Measurements from ENCODE around the gene LAGE3. TPM values are rescaled to one million over a fixed set of nuclear protein-coding genes. Genes with fewer than 3 reads are reported as not detected.

LAGE3 gene, protein sequence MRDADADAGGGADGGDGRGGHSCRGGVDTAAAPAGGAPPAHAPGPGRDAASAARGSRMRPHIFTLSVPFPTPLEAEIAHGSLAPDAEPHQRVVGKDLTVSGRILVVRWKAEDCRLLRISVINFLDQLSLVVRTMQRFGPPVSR
- 21.8 and 24.0 TPM in 2 replicates for total RNA-seq (2012; rRNA removed)

DNA sequence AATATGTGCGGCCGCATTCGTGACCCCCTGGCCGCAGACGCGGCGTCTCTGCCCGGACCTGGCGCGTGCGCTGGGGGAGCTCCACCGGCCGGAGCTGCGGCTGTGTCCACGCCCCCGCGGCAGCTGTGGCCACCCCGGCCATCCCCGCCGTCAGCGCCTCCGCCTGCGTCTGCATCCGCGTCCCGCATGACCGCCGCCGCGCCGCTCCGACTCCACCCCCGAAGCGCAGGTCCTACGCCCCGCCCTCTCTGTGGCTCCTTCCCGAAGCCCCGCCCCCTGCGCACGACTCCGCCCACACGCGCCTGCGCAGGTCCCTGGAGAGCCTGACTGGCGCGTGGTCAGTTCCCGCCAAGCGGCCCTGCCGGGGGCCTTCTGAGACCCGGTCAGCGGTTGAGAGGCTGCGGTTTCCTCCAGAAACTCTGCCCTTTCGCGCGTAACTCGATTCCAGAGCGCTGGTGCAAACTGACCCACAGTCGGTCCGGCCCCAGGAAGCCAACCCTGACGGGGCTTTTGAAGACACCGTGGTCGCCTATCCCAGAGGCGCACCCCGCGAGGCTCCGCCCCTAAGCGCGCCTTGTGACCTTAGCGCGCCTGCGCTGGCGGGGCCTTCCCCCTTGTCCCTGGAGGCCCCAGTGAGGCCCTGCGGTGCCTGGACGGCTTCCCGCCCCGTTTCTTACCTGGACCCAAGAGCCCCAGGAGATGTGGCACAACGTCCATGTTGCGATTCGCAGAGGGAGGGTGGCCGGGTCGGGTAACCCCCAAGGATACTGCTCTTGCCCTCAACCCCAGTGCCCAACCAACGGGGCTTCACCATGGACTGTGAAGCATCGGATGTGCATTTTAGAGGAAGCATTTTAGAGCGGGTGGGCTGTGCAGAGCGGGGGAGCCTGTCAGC is at the start of gene LAGE3:
Gene LAGE3, minus strand, starts transcription at position 554 of the 895 bp plus-strand sequence. Its CDS starts 366 bp downstream, at position 188.
- H3K36me3 ChIP-seq (ENCODE audit: insufficient read depth, low read length): peaks cover 11% of the 10 kb centered on the region
- no peaks in the 10 kb centered on the region for H3K27me3 ChIP-seq (ENCODE audit: control insufficient read depth, insufficient read depth, low read length)
- peaks cover 12% of the 10 kb centered on the region for H3K4me1 ChIP-seq (ENCODE audit: control insufficient read depth, insufficient read depth, low read length)
- peak within 1 kb of the TSS; percentile 69 for H3K9ac ChIP-seq (ENCODE audit: low read depth, low read length)
- H3K4me3 ChIP-seq (ENCODE audit: low read length): peak within 1 kb of the TSS; percentile 72
- H3K4me2 ChIP-seq (ENCODE audit: low read length): peak within 1 kb of the TSS; percentile 74
- no peaks in the 10 kb centered on the region for H3K9me3 ChIP-seq (replicated peaks; ENCODE audit: low read length)

GRCh38 chrX:154526901-154527675 is 48.0 kb upstream of the LAGE3 start:
- Histone ChIP-seq H3K36me3 (ENCODE audit: insufficient read depth, low read length) (peaks cover 6% of the 10 kb centered on the region), H3K4me2 (ENCODE audit: low read length) (peak overlapping the region; percentile 81), H3K27me3 (ENCODE audit: control insufficient read depth, insufficient read depth, low read length) (no peaks in the 10 kb centered on the region), H3K9me3 (replicated peaks; ENCODE audit: low read length) (no peaks in the 10 kb centered on the region), H3K4me1 (ENCODE audit: control insufficient read depth, insufficient read depth, low read length) (peaks cover 14% of the 10 kb centered on the region), H3K9ac (ENCODE audit: low read depth, low read length) (peak overlapping the region; percentile 71), H3K4me3 (ENCODE audit: low read length) (peak overlapping the region; percentile 65)

GRCh38 chrX:154525606-154526490 is 46.8 kb upstream of the LAGE3 start:
- no peak overlapping the region for H3K4me3 ChIP-seq (ENCODE audit: low read length)
- H3K27me3 ChIP-seq (ENCODE audit: control insufficient read depth, insufficient read depth, low read length): no peaks in the 10 kb centered on the region
- no peak overlapping the region for H3K9ac ChIP-seq (ENCODE audit: low read depth, low read length)
- peaks cover 14% of the 10 kb centered on the region for H3K4me1 ChIP-seq (ENCODE audit: control insufficient read depth, insufficient read depth, low read length)
- no peaks in the 10 kb centered on the region for H3K9me3 ChIP-seq (replicated peaks; ENCODE audit: low read length)
- H3K36me3 ChIP-seq (ENCODE audit: insufficient read depth, low read length): peaks cover under 1% of the 10 kb centered on the region
- no peak overlapping the region for H3K4me2 ChIP-seq (ENCODE audit: low read length)

DNA sequence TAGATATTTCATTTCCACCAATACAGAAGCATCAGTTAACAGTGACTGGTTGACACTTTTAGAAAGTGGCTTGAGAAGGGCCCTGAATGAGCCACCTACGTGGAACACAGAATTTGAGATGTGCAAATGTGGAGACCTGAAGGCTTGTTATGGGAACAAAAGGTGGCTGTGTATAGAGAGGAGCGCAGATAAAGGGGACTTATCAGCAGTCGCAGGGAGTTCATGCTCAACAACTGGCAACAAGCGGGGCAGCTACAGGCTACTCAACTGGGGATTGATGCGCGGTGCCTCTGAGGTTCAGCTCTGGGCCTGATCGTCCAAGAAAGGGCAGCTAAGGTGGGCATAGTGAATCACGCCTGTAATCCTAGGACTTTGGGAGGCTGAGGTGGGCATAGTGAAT is 40.3 kb upstream of the LAGE3 start:
- Histone ChIP-seq H3K4me2 (ENCODE audit: low read length) (no peak overlapping the region), H3K36me3 (ENCODE audit: insufficient read depth, low read length) (no peaks in the 10 kb centered on the region), H3K27me3 (ENCODE audit: control insufficient read depth, insufficient read depth, low read length) (no peaks in the 10 kb centered on the region), H3K4me3 (ENCODE audit: low read length) (no peak overlapping the region), H3K9me3 (replicated peaks; ENCODE audit: low read length) (no peaks in the 10 kb centered on the region), H3K9ac (ENCODE audit: low read depth, low read length) (no peak overlapping the region), H3K4me1 (ENCODE audit: control insufficient read depth, insufficient read depth, low read length) (peaks cover 10% of the 10 kb centered on the region)

DNA sequence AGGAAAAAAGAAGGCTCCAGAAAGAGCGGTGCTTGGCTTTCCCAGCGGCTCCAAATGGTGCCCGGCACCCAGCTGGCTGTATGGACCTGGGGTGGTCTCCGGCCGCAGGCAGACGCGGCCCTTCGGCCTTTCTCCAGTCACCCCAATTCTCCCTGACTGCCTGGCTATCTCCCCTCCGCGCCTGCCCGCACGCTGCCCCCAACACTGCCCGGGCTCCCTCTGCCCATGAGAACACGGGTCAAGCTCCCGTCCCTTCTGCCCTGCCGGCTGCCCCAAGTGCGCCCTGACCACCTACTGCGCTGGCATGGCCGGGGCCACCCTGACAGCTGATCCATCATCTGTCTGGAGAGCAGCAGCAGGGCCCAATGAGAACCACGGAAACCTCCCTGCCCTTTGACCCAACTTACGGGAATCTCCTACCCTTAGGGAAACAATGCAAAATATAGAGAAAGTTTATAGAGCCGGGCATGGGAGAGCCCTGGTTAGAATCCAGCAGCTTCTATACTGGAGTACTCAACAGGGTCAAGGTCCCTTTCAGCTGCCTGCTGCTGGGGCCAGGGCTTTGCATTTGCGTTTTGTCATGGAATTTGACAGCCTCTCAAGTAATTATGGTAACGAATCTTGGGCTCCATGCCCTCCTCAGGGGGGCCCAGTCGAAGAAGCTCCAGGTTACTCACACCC is 38.2 kb upstream of the LAGE3 start:
- Histone ChIP-seq H3K36me3 (ENCODE audit: insufficient read depth, low read length) (no peaks in the 10 kb centered on the region), H3K9me3 (replicated peaks; ENCODE audit: low read length) (no peaks in the 10 kb centered on the region), H3K4me2 (ENCODE audit: low read length) (peak overlapping the region; percentile 81), H3K27me3 (ENCODE audit: control insufficient read depth, insufficient read depth, low read length) (no peaks in the 10 kb centered on the region), H3K9ac (ENCODE audit: low read depth, low read length) (peak overlapping the region; percentile 71), H3K4me1 (ENCODE audit: control insufficient read depth, insufficient read depth, low read length) (peaks cover 10% of the 10 kb centered on the region), H3K4me3 (ENCODE audit: low read length) (peak overlapping the region; percentile 66)

GRCh38 chrX:154516656-154517100 is 37.6 kb upstream of the LAGE3 start:
- Histone ChIP-seq H3K9ac (ENCODE audit: low read depth, low read length) (peak overlapping the region; percentile 71), H3K27me3 (ENCODE audit: control insufficient read depth, insufficient read depth, low read length) (no peaks in the 10 kb centered on the region), H3K4me1 (ENCODE audit: control insufficient read depth, insufficient read depth, low read length) (peaks cover 10% of the 10 kb centered on the region), H3K4me2 (ENCODE audit: low read length) (peak overlapping the region; percentile 81), H3K9me3 (replicated peaks; ENCODE audit: low read length) (no peaks in the 10 kb centered on the region), H3K4me3 (ENCODE audit: low read length) (peak overlapping the region; percentile 66), H3K36me3 (ENCODE audit: insufficient read depth, low read length) (no peaks in the 10 kb centered on the region)

GRCh38 chrX:154515966-154516655 is 37.0 kb upstream of the LAGE3 start, which contains the start of gene FAM3A:
Gene FAM3A (minus strand): TSS chrX:154516232. CDS start chrX:154515772, 460 bp downstream.
- Histone ChIP-seq H3K9me3 (replicated peaks; ENCODE audit: low read length) (no peaks in the 10 kb centered on the region), H3K4me1 (ENCODE audit: control insufficient read depth, insufficient read depth, low read length) (peaks cover 10% of the 10 kb centered on the region), H3K9ac (ENCODE audit: low read depth, low read length) (peak within 1 kb of the TSS; percentile 94), H3K4me3 (ENCODE audit: low read length) (peak within 1 kb of the TSS; percentile 87), H3K36me3 (ENCODE audit: insufficient read depth, low read length) (no peaks in the 10 kb centered on the region), H3K4me2 (ENCODE audit: low read length) (peak within 1 kb of the TSS; percentile 81), H3K27me3 (ENCODE audit: control insufficient read depth, insufficient read depth, low read length) (no peaks in the 10 kb centered on the region)

- no peaks in the 10 kb centered on the region for H3K27me3 ChIP-seq (ENCODE audit: control insufficient read depth, insufficient read depth, low read length)
- H3K9me3 ChIP-seq (replicated peaks; ENCODE audit: low read length): no peaks in the 10 kb centered on the region
- peaks cover 10% of the 10 kb centered on the region for H3K4me1 ChIP-seq (ENCODE audit: control insufficient read depth, insufficient read depth, low read length)
- peak overlapping the region; percentile 87 for H3K4me3 ChIP-seq (ENCODE audit: low read length)
- peak overlapping the region; percentile 79 for H3K4me2 ChIP-seq (ENCODE audit: low read length)
- peak overlapping the region; percentile 94 for H3K9ac ChIP-seq (ENCODE audit: low read depth, low read length)
- H3K36me3 ChIP-seq (ENCODE audit: insufficient read depth, low read length): no peaks in the 10 kb centered on the region
Observed at GRCh38 chrX:154515090-154515965, 36.2 kb upstream of the LAGE3 start.

GRCh38 chrX:154513716-154514115 is 34.6 kb upstream of the LAGE3 start:
- peaks cover 10% of the 10 kb centered on the region for H3K4me1 ChIP-seq (ENCODE audit: control insufficient read depth, insufficient read depth, low read length)

More at GRCh38 chrX:154513716-154514115, 34.6 kb upstream of the LAGE3 start:
- Histone ChIP-seq H3K9me3 (replicated peaks; ENCODE audit: low read length) (peaks cover 5% of the 10 kb centered on the region), H3K27me3 (ENCODE audit: control insufficient read depth, insufficient read depth, low read length) (no peaks in the 10 kb centered on the region), H3K4me2 (ENCODE audit: low read length) (no peak overlapping the region), H3K36me3 (ENCODE audit: insufficient read depth, low read length) (no peaks in the 10 kb centered on the region), H3K4me3 (ENCODE audit: low read length) (no peak overlapping the region), H3K9ac (ENCODE audit: low read depth, low read length) (no peak overlapping the region)

All from skeletal muscle satellite cell (primary cell).